Astrocyte (in vitro differentiated cells and primary cell): ENCODE results near the gene RAD51B. TPM values are rescaled to one million over a fixed set of nuclear protein-coding genes. Genes with fewer than 3 reads are reported as not detected.

Experiments
- DNase-seq: peaks from one replicate; pipeline ENCODE4 v3.0.0-alpha.2; 2010; ENCODE audit warnings: low read depth
- FAIRE-seq: peaks from 2 replicates; lab custom pipeline; 2011; peaks lifted over from hg19 to GRCh38; lab: Jason Lieb, UNC
- H2AFZ ChIP-seq: 2 replicates; pipeline ENCODE4 v1.6.0; 2012; ENCODE audit warnings: low read depth, low read length, inconsistent platforms
- H3K27ac ChIP-seq: 2 replicates; pipeline ENCODE4 v1.5.1; 2011; ENCODE audit warnings: low read depth, low read length, inconsistent platforms
- H3K27me3 ChIP-seq: 2 replicates; pipeline ENCODE4 v1.6.0; 2011; ENCODE audit warnings: low read length, inconsistent platforms; ENCODE audit not compliant: insufficient read depth
- H3K36me3 ChIP-seq: 2 replicates; pipeline ENCODE4 v1.5.1; 2011; ENCODE audit warnings: low read length, inconsistent platforms; ENCODE audit not compliant: insufficient read depth
- H3K4me1 ChIP-seq: 2 replicates; pipeline ENCODE4 v1.5.1; 2011; ENCODE audit warnings: low read length, inconsistent platforms; ENCODE audit not compliant: insufficient read depth
- H3K4me2 ChIP-seq: 2 replicates; pipeline ENCODE4 v1.6.0; 2012; ENCODE audit warnings: low read length, inconsistent platforms
- H3K4me3 ChIP-seq: 2 replicates; pipeline ENCODE4 v1.5.1; 2011; ENCODE audit warnings: low read depth, mild to moderate bottlenecking, low read length, inconsistent platforms; ENCODE audit not compliant: insufficient read depth
- H3K79me2 ChIP-seq: 2 replicates; pipeline ENCODE4 v1.6.0; 2012; ENCODE audit warnings: mild to moderate bottlenecking, low read length, inconsistent platforms; ENCODE audit not compliant: insufficient read depth
- H3K9ac ChIP-seq: 2 replicates; pipeline ENCODE4 v1.6.0; 2012; ENCODE audit warnings: mild to moderate bottlenecking, low read length, inconsistent platforms
- H3K9me3 ChIP-seq: 2 replicates; pipeline ENCODE4 v1.5.1; 2012; ENCODE audit warnings: low read depth, mild to moderate bottlenecking, low read length, inconsistent platforms; ENCODE audit not compliant: insufficient read depth
- H4K20me1 ChIP-seq: 2 replicates; pipeline ENCODE4 v1.6.0; 2012; ENCODE audit warnings: low read length, inconsistent platforms; ENCODE audit not compliant: insufficient read depth
- H3K27ac Mint-ChIP-seq: one replicate; pipeline ENCODE4 v1.8.0; 2021; ENCODE audit warnings: mild to moderate bottlenecking, mixed read lengths; ENCODE audit not compliant: unreplicated experiment
- H3K27me3 Mint-ChIP-seq: one replicate; pipeline ENCODE4 v1.8.0; 2021; ENCODE audit warnings: low read depth, mixed read lengths; ENCODE audit not compliant: unreplicated experiment
- H3K36me3 Mint-ChIP-seq: one replicate; pipeline ENCODE4 v1.8.0; 2021; ENCODE audit warnings: low read depth, mixed read lengths; ENCODE audit not compliant: unreplicated experiment
- H3K4me1 Mint-ChIP-seq: one replicate; pipeline ENCODE4 v1.8.0; 2021; ENCODE audit warnings: low read depth, mixed read lengths; ENCODE audit not compliant: unreplicated experiment
- H3K4me3 Mint-ChIP-seq: one replicate; pipeline ENCODE4 v1.8.0; 2021; ENCODE audit warnings: mild to moderate bottlenecking, moderate library complexity, mixed read lengths; ENCODE audit not compliant: unreplicated experiment
- H3K9me3 Mint-ChIP-seq: one replicate; pipeline ENCODE4 v1.8.0; 2021; ENCODE audit warnings: mild to moderate bottlenecking, mixed read lengths; ENCODE audit not compliant: unreplicated experiment
- CTCF ChIP-seq: IDR thresholded peaks from 2 replicates; pipeline ENCODE4 v1.5.1; 2011; ENCODE audit warnings: low read depth, mild to moderate bottlenecking, inconsistent platforms, low read length, moderate library complexity; ENCODE audit not compliant: insufficient read depth
- EZH2 ChIP-seq: IDR thresholded peaks from 2 replicates; pipeline ENCODE4 v1.6.1; 2012; ENCODE audit warnings: mild to moderate bottlenecking, low read length, inconsistent platforms; ENCODE audit not compliant: insufficient read depth
- total RNA-seq: library from RNA; stranded (reverse); gene quantifications from 2 replicates; pipeline ENCODE4 v1.2.1, GENCODE V29; 2021

Gene RAD51B
- total RNA-seq, 1 donor from 2014 or later: 10.8 TPM

DNA sequence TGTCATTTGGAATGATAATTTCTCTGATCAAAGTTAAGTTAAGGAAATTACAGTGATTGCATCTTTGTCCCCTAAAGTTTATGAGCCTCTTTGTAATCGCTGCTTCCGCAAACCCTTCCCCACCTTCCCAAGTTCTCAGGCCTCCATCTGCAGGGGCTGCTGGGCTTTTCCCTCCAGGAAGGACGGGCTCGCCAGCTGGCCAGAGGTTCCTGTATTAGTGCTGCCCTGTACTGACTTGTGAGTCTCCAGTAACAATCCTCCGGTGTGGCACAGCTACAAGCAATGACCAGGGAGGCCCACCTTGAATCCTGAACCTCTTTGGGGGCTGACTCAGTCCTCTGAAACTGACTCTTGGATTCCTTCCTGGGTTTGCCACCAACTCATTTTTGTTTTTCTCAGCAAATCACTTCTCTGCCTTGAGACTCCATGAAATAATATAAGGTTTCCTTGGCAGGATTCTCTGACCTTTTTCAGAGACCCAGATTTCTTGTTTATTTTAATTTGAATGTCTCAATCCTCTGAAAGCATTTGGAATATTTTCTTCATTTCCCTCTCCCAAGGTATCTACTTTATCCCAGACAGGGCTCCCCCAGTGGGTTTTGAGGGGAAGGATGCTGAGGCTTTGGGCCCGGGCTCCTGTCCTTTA, 574.7 kb downstream of the RAD51B start:
- no peaks in the 10 kb centered on the region for H3K9me3 Mint-ChIP-seq
- H3K9ac ChIP-seq: no peak overlapping the region
- no peaks in the 10 kb centered on the region for H3K27me3 ChIP-seq
- H3K4me1 ChIP-seq: peaks cover 49% of the 10 kb centered on the region
- H3K4me2 ChIP-seq: peak overlapping the region; percentile 31
- H3K27me3 Mint-ChIP-seq: peaks cover 3% of the 10 kb centered on the region
- H3K9me3 ChIP-seq: no peaks in the 10 kb centered on the region
- no peaks in the 10 kb centered on the region for H3K79me2 ChIP-seq
- DNase-seq (peak; percentile 47), FAIRE-seq (no peak)
- no peaks in the 10 kb centered on the region for H3K36me3 ChIP-seq
- peak overlapping the region; percentile 62 for H2AFZ ChIP-seq
- H3K36me3 Mint-ChIP-seq: no peaks in the 10 kb centered on the region
- no peak overlapping the region for H3K4me3 Mint-ChIP-seq
- H3K27ac ChIP-seq: no peak overlapping the region
- H4K20me1 ChIP-seq: no peaks in the 10 kb centered on the region
- TF ChIP-seq EZH2 (no peak), CTCF (no peak)
- H3K4me3 ChIP-seq: no peak overlapping the region
- no peak overlapping the region for H3K27ac Mint-ChIP-seq
- H3K4me1 Mint-ChIP-seq: peaks cover 34% of the 10 kb centered on the region

- Mint-ChIP-seq H3K4me1 (peaks cover 34% of the 10 kb centered on the region), H3K27me3 (peaks cover 3% of the 10 kb centered on the region), H3K27ac (no peak overlapping the region), H3K36me3 (no peaks in the 10 kb centered on the region), H3K9me3 (no peaks in the 10 kb centered on the region), H3K4me3 (no peak overlapping the region)
- Histone ChIP-seq H3K36me3 (no peaks in the 10 kb centered on the region), H2AFZ (peak overlapping the region; percentile 62), H3K27me3 (no peaks in the 10 kb centered on the region), H4K20me1 (no peaks in the 10 kb centered on the region), H3K4me3 (no peak overlapping the region), H3K79me2 (no peaks in the 10 kb centered on the region), H3K9me3 (no peaks in the 10 kb centered on the region), H3K4me1 (peaks cover 49% of the 10 kb centered on the region), H3K9ac (no peak overlapping the region), H3K4me2 (peak overlapping the region; percentile 31), H3K27ac (no peak overlapping the region)
- FAIRE-seq (no peak), DNase-seq (no peak)
- TF ChIP-seq CTCF (no peak), EZH2 (no peak)
Observed at GRCh38 chr14:68394764-68395143, 575.2 kb downstream of the RAD51B start.

DNA sequence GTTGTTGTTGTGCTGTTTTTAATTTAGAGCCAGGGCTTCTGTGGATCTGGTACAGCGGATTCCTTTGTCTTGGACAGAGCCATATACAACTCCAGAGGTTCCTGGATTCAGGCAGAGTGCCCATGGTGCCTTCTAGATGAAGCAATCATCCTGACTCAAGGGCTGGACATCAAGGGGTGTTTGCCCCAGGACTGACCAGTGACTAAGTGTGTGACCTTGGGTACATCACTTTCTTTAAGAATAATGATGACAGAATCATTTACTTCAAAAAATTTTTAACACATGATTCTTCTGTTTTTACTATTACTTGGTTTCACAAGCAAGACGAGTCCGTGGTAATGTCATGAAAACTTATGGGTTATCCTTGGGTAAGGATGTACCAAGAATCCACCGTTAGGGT, 576.0 kb downstream of the RAD51B start:
- H2AFZ ChIP-seq: no peak overlapping the region
- no peak for FAIRE-seq
- no peak overlapping the region for H3K4me2 ChIP-seq
- Mint-ChIP-seq H3K4me3 (no peak overlapping the region), H3K27ac (no peak overlapping the region), H3K4me1 (peaks cover 39% of the 10 kb centered on the region), H3K9me3 (no peaks in the 10 kb centered on the region), H3K36me3 (no peaks in the 10 kb centered on the region), H3K27me3 (peaks cover 3% of the 10 kb centered on the region)
- H3K79me2 ChIP-seq: no peaks in the 10 kb centered on the region
- no peaks in the 10 kb centered on the region for H3K27me3 ChIP-seq
- no peak for TF ChIP-seq EZH2
- no peak for TF ChIP-seq CTCF
- DNase-seq: peak; percentile 56
- no peak overlapping the region for H3K4me3 ChIP-seq
- H3K9ac ChIP-seq: no peak overlapping the region
- H4K20me1 ChIP-seq: no peaks in the 10 kb centered on the region
- no peaks in the 10 kb centered on the region for H3K9me3 ChIP-seq
- no peak overlapping the region for H3K27ac ChIP-seq
- peaks cover 49% of the 10 kb centered on the region for H3K4me1 ChIP-seq
- no peaks in the 10 kb centered on the region for H3K36me3 ChIP-seq
